Upper lobe of left lung (tissue), 4 donors: Measurements from ENCODE around the gene PPP2R2C.

Experiments
- CTCF ChIP-seq, 6 experiments: fragments of 450-650 bp in 4 of 6; fragments of 200-600 bp in 2 of 6; sonication (generic) in 2 of 6; IDR thresholded peaks; one replicate each; pipeline ENCODE4 v1.5.1; 2016 to 2019; ENCODE audit warnings: antibody characterized with exemption in 6 of 6
- EP300 ChIP-seq, 4 donors: sonication (generic); formaldehyde crosslinking; IDR thresholded peaks; one replicate each; pipeline ENCODE4 v1.5.1; 2017; ENCODE audit warnings: antibody characterized with exemption in 4 of 4, control low read depth in 2 of 4
- POLR2AphosphoS5 ChIP-seq, 2 donors: sonication (generic); formaldehyde crosslinking; IDR thresholded peaks; one replicate each; pipeline ENCODE4 v1.5.1; 2017; ENCODE audit warnings: antibody characterized with exemption in 2 of 2

GRCh38 chr4:6369035-6369434, 103.4 kb downstream of the PPP2R2C start:
- TF ChIP-seq CTCF (IDR thresholded peaks at IDR 0.05) (no peak), EP300 (IDR thresholded peaks at IDR 0.05) (no peak), POLR2AphosphoS5 (IDR thresholded peaks at IDR 0.05) (no peak)
